ENCODE results near the gene DNAI2. TPM values are rescaled to one million over a fixed set of nuclear protein-coding genes. Genes with fewer than 3 reads are reported as not detected.

DNAI2 gene
- total RNA-seq, 4 donors from 2014 or later = not detected

GRCh38 chr17:74244548-74244947, 29.5 kb upstream of the DNAI2 start:
- TF ChIP-seq CTCF (IDR thresholded peaks at IDR 0.05) = no peak
- no peak for TF ChIP-seq EP300 (IDR thresholded peaks at IDR 0.05)
- no peak for TF ChIP-seq POLR2A (IDR thresholded peaks at IDR 0.05)
- no peak for TF ChIP-seq POLR2AphosphoS5 (IDR thresholded peaks at IDR 0.05)
- Histone ChIP-seq H3K27ac (no peak overlapping the region), H3K4me1 (peaks cover 11% of the 10 kb centered on the region), H3K27me3 (no peaks in the 10 kb centered on the region), H3K4me3 (no peak overlapping the region), H3K36me3 (no peaks in the 10 kb centered on the region), H3K9me3 (no peaks in the 10 kb centered on the region)
- DNase-seq (ENCODE audit: low spot score in 2 of 2) = no peak
- WGBS = 72% methylated on average over 6 of the region's 6 CpGs

GRCh38 chr17:74245145-74245831, 28.7 kb upstream of the DNAI2 start:
- Histone ChIP-seq H3K9me3 (no peaks in the 10 kb centered on the region), H3K36me3 (no peaks in the 10 kb centered on the region), H3K4me3 (no peak overlapping the region), H3K27ac (no peak overlapping the region), H3K4me1 (peaks cover 11% of the 10 kb centered on the region), H3K27me3 (no peaks in the 10 kb centered on the region)
- WGBS = 73% methylated on average over 12 of the region's 21 CpGs
- TF ChIP-seq POLR2AphosphoS5 (IDR thresholded peaks at IDR 0.05) = no peak
- no peak for TF ChIP-seq CTCF (IDR thresholded peaks at IDR 0.05)
- TF ChIP-seq EP300 (IDR thresholded peaks at IDR 0.05) = no peak
- no peak for TF ChIP-seq POLR2A (IDR thresholded peaks at IDR 0.05)
- DNase-seq (ENCODE audit: low spot score in 2 of 2) = no peak

DNA sequence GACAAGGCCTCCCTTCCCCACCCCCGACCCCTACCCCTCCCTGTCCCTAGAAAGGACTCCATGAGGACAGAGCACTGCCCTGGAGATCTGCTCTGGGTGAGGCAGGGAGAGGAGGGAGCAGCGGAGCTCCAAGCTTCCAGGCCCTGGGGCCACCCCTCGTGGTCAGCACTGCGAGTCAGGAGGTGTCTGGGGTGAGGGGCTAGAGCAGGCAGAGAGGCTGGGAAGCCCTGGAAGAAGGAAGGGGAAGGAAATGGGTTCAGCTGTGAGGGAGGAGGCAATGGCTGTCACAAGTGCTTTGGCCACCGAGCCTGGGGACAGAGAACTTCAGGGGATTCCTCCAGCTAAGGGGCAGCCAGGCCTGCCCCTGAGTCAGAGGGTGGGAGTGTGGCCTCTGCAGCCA, 28.2 kb upstream of the DNAI2 start:
- H3K27ac ChIP-seq = no peak overlapping the region
- 87% methylated on average over 5 of the region's 5 CpGs for WGBS
- TF ChIP-seq POLR2A (IDR thresholded peaks at IDR 0.05) (no peak), EP300 (IDR thresholded peaks at IDR 0.05) (no peak), CTCF (IDR thresholded peaks at IDR 0.05) (no peak), POLR2AphosphoS5 (IDR thresholded peaks at IDR 0.05) (no peak)

GRCh38 chr17:74249590-74250270, 24.3 kb upstream of the DNAI2 start:
- TF ChIP-seq EP300 (IDR thresholded peaks at IDR 0.05) (no peak), POLR2AphosphoS5 (IDR thresholded peaks at IDR 0.05) (no peak), CTCF (IDR thresholded peaks at IDR 0.05) (no peak), POLR2A (IDR thresholded peaks at IDR 0.05) (no peak)
- H3K9me3 ChIP-seq = no peaks in the 10 kb centered on the region
- 80% methylated on average over 8 of the region's 17 CpGs for WGBS
- no peak overlapping the region for H3K4me3 ChIP-seq
- H3K4me1 ChIP-seq = peaks cover 5% of the 10 kb centered on the region
- no peak for DNase-seq (ENCODE audit: low spot score in 2 of 2)
- no peak overlapping the region for H3K27ac ChIP-seq
- no peaks in the 10 kb centered on the region for H3K27me3 ChIP-seq
- peaks cover 5% of the 10 kb centered on the region for H3K36me3 ChIP-seq

More for the DNA sequence above, 28.2 kb upstream of the DNAI2 start:
- Histone ChIP-seq H3K4me3 (no peak overlapping the region), H3K36me3 (no peaks in the 10 kb centered on the region), H3K27me3 (no peaks in the 10 kb centered on the region), H3K4me1 (peaks cover 11% of the 10 kb centered on the region), H3K9me3 (no peaks in the 10 kb centered on the region)
- no peak for DNase-seq (ENCODE audit: low spot score in 2 of 2)

GRCh38 chr17:74250324-74250995, 23.6 kb upstream of the DNAI2 start:
- TF ChIP-seq CTCF (IDR thresholded peaks at IDR 0.05) (no peak), POLR2AphosphoS5 (IDR thresholded peaks at IDR 0.05) (no peak), EP300 (IDR thresholded peaks at IDR 0.05) (no peak), POLR2A (IDR thresholded peaks at IDR 0.05) (no peak)
- Histone ChIP-seq H3K27me3 (no peaks in the 10 kb centered on the region), H3K27ac (no peak overlapping the region), H3K4me1 (no peaks in the 10 kb centered on the region), H3K9me3 (no peaks in the 10 kb centered on the region), H3K4me3 (no peak overlapping the region), H3K36me3 (peaks cover 5% of the 10 kb centered on the region)
- 78% methylated on average over 11 of the region's 12 CpGs for WGBS
- no peak for DNase-seq (ENCODE audit: low spot score in 2 of 2)
